GM18498 (cell line): Measurements from ENCODE around the gene SPTBN1.
"Not testable (repeated sequence)": the region's sequence is repeated elsewhere in the genome, so short reads cannot be mapped to it uniquely, and the experiment has no call there.

Experiments
- ATAC-seq: cut with Tn5 transposase; IDR thresholded peaks from one replicate; pipeline ENCODE4 v1.9.1; 2021; ENCODE audit warnings: mild to moderate bottlenecking, moderate library complexity; ENCODE audit not compliant: unreplicated experiment

SPTBN1 gene

DNA sequence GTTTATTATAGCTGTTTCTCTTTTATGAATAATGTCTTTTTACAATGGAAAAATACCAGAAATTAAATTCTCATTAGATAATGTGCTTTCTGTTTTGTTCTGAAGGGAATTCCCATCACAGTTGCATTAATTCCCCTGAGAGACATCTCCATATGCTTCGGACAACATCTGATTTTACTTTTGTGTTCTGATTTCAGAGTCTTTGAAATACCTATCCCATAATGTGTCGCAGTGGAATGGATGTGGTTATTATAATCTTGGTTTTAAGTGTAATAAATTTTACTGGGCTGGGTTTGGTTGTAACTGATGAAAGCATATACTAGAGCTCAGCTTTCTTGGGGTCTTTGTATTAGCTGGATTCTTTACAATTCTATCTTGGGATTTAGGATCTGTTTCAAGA is 12.5 kb downstream of the SPTBN1 start:
- no peak for ATAC-seq

DNA sequence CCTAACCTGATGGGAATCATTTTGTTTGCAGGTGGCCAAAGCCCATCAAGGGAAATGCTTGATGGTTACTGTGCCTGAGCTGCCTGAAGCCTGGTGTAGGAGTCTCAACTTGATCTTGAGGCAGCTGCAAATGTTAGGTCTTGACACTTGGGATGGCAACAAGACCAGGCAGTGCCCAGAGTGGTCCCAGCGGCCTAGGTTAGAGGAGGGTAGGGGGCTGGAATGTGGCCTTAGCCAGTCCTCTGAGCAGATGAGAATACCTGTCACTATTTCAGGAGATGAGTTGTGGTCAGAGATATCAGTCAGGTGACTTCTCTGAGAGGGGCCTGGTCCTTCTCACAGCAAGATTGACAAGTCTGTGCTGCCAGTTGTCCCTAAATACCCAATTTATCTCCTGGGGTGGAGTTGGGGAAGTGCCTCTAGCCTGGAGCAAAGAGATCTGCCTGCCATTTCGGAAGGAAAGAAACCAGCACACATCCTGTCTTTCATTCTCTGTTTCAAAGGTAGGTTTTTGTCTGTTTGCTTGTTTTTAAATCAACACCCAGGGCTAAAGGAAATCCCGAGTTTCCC is 13.4 kb downstream of the SPTBN1 start:
- no peak for ATAC-seq

DNA sequence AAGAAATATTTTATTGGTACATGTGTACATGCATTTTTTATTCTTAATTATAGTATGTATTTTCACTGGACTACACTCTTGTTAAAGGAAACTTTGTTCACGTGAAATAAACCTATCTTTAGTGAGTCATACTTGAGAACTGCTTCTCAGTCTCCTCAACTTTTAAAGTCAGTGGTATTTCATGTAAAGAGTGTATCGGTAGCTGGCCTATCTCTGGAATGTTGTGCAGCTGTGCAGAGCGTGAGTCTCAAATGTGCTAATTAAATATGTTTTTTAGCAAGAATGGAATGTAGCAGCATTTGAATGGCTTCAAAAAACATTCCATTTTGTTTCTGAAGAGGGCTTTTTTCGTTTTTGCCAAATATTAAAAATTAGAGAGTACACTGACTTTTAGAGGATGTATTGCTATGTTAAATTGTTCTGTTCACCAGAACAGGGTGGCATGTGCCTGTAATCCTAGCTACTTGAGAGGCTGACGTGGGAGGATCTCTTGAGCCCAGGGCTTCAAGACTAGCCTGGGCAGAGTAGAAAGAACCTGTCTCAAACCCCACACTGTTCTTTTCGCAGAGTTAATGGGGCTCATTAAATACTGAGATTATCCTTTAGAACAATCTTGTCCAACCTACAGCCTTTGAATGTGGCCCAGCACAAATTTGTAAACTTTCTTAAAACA is 14.3 kb downstream of the SPTBN1 start:
- ATAC-seq = no peak

DNA sequence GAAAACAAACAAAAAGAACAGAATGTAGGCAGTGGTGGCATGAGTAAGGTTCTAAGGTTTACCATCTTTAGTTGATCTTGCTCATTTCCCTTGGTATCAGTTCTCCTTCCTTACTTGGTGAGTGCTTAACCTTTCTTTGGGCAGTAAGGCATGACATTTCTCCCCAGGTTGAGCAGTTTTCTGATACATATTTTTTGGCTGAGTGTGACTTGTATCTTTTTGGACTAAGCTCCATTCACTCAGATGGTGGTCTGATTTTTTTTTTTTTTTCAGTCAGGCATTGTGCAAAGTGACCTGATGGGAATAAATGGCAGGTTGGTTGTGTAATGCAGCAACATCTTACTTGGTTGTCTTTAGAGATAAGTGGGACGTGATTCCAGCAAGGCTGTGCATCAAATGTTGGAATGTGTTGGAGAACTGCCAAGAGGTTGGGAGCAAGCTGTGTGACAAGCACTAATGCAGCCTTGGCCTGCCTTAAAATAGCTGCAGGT is 15.1 kb downstream of the SPTBN1 start:
- ATAC-seq = peak; percentile 83

DNA sequence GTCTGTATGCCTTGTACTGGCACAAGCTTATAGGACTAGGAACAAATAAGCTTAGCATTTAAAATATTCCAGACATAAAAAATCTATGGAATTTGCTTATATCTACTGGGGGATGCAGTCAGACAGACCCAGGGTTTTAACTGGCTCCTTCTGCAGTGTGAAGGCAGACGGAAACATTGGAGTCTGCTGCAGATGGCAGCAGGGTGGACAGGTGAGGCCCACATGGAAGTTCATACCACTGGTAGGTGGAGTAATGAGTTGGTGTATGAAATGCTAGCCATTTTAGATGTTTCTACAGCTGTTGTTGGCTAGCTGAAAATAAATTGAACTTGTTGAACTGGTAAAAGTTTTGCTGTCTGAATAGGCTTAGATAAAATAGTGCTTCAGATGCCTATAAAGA is 17.7 kb downstream of the SPTBN1 start:
- ATAC-seq = no peak

DNA sequence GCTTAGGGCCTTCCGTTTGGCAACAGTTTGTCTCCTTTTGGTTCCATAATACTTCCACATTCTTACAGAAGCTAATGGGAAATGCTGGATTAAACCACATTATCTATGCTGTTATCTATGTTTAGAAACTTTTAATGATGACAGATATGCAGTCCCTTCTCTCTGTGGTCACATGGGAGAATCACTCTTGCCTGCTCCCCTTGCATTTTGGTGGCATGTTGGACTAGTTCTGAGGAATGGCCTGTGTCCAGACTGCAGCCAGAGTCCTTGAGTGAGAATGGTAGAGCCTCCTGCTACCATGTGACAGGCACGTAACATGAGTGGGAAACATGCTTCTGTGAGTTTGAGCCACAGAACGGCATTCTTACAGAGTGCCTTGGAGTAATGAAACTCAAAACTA is 19.2 kb downstream of the SPTBN1 start:
- no peak for ATAC-seq

DNA sequence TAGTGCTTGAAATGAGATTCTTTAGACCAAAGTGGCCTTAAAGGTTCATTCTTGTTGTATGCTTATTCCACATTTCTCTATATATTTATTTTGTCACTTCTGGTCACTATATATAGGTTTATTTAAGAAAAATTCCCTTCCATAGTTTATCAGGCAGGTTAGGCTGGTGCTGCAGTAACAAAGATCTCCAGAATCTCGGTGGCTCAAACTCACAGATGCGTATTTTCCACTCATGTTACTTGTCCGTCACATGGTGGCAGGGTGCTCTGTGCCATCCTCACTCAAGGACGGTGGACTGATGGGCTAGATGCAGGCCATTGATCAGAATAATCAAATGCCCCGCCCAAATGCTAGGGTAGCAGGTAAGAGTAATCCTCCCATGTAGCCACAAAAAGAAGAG is 19.8 kb downstream of the SPTBN1 start:
- ATAC-seq = no peak

DNA sequence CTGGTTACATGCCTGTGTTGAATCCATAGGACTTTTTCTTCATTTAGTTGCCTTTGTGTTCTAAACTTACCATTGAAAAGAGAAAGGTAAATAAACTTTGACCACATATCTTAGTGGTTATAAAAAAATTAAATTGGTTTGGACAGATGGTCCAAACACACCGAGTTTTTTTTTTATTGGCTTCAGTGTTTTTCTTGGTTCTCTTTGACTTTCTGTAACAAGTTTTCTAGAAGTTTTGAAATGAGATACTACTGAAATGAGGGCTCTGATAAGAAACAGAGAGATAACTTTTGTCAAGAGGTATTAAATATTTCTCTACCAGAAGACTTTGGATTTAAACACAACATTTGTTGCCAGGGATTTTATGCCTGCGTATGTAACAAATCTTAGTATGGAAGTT is 20.7 kb downstream of the SPTBN1 start:
- ATAC-seq = no peak

DNA sequence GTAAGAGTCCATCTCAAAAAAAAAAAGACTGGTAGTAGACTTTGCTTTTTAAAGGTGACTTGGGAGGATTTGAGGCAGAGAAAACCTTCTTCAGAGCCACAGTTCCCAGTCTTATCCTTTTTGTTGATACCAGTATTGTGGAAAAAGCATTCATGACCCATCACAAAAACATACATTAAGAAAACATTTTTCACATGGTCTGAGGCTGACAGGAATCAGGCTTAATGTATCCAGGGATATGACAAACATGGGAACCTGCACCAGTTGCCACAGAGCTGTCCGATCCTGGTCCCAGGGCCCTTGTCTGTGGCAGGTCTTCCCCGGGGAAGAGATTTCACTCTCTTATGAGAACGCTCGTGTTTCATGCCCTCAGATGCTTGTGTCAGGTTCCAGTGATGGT is 21.8 kb downstream of the SPTBN1 start:
- no peak for ATAC-seq

DNA sequence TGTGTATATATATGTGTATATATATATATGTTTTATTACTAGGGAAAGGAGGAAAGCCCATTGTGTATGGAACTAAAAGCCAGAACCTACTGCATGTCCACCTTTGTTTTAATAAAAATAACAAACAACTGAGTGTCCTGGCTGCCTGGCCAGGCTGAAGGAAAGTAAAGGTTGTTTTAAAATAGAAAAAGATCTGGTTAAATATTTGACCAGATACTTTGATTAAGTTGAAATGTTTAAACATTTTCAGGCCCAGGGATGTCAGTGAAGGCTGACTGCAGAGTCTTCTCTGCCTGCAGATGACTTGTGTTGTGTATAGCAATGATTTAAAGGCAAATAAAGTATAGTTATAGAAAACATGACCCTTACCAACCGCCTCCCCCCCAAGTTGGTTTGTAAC is 22.8 kb downstream of the SPTBN1 start:
- no peak for ATAC-seq

DNA sequence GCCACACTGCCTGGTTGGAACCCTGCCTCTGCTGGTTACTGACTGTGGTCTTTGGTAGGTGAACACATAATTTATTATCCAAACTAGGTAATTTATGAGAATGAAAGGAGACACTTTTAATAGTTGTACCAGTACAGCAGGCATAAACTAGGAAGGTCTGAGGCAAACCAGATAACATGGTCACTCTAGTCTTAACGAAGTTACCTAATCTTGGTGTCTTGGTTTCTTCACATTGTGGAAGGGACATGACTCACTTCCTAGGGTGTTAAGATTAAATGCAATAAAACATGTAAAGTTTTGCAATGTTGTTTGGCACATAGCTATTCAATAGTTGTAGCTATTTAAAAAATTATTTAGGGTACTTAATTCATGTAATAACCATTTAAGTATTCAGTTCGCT is 23.3 kb downstream of the SPTBN1 start:
- no peak for ATAC-seq

DNA sequence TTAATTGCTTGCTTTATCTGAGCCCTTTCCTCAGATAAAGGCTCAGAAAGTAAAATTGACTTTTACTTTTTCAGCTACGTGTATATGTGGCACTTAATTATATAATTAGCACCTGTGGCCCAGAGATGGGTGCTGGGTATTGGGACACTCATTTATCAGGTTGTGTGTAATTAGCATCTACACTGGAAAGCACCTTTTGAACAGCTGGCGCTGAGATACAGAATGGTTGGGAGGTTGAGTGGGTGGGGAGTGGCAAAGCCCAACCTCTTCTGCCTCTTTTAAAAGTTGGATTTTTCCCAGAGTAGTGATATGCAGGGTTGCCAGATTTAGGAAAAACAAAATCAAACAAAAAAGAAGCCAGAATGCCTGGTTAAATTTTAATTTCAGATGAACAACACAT is 23.9 kb downstream of the SPTBN1 start:
- no peak for ATAC-seq

DNA sequence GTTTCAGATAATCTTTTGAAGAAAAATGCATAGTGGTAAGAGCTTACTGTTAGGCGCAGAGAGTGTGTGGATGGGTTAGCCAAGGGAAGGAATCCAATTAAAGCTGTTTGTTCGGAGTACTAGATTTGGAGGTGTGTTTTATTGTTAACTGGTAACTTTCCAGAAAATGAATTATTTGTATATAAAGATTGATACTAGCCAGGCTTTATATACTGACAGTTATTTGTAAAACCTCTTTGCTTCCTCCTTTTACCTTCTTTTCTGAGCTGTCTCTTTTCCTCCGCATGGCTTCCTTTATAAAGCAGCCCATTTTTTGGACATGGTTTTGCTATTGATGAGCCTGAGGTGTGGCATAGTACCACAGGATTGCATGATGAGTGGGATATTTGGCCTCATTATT is 25.6 kb downstream of the SPTBN1 start:
- no peak for ATAC-seq

DNA sequence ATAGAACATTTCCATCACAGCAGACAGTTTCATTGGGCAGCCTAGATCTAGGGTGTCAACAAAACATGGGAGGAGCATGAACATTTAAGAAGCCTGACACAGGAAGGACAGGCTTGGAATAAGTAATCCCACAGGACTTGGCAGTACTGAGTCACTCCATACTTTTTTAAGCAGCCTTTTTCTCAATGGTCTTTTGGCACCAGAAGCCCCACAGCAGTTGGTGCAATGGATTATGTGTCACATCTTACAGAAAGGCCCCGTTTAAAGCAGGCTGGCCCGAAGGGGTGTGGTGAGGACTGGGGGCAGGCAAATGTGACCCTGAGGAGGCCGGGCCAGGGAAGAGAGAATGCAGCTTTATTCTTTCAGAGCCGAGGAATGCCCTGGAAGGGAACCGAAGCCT is 26.6 kb downstream of the SPTBN1 start:
- no peak for ATAC-seq

DNA sequence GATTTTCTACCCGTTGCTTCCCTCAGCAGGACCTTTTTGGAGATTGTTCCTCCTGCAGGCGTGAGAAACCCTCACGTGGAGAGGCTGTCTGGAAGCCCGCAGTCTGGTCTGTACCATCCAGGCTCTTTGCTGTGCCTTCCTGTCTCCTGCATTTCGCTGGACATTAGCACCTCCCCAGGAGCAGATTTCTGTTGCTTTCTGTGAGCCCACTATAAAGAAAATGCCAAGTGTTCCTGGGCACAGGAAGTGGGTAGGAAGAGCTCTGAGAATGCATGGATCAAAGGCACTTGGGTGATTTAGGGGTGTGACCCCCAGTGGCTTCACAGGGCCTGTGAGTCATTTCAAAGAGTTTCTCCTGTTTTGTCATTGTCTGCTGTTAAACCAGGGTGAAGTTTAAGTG is 27.3 kb downstream of the SPTBN1 start:
- ATAC-seq = no peak

DNA sequence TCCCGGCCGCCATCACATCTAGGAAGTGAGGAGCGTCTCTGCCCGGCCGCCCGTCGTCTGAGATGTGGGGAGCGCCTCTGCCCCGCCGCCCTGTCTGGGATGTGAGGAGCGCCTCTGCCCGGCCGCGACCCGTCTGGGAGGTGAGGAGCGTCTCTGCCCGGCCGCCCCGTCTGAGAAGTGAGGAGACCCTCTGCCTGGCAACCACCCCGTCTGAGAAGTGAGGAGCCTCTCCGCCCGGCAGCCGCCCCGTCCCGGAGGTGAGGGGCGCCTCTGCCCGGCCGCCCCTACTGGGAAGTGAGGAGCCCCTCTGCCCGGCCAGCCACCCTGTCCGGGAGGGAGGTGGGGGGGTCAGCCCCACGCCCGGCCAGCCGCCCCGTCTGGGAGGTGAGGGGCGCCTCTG is 29.6 kb downstream of the SPTBN1 start:
- ATAC-seq = not testable (repeated sequence)

DNA sequence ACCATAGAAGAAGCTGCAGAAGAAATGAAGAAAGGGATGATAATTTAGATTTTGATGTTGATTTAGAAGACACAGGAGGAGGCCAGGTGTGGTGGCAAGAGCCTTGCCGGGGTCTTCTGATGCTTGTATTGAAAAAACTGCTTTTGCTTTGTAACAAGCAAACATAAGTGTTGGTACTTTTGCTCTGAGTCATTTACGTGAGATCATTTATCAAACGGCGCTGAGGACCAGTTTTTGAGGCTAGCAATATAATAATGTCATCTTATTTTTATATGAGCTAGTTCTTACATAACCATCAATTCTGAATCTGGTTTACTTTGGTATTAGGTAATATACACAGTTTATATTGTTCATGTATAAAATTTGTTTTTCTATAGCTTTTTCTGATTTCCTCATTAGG is 30.6 kb downstream of the SPTBN1 start:
- ATAC-seq = no peak

DNA sequence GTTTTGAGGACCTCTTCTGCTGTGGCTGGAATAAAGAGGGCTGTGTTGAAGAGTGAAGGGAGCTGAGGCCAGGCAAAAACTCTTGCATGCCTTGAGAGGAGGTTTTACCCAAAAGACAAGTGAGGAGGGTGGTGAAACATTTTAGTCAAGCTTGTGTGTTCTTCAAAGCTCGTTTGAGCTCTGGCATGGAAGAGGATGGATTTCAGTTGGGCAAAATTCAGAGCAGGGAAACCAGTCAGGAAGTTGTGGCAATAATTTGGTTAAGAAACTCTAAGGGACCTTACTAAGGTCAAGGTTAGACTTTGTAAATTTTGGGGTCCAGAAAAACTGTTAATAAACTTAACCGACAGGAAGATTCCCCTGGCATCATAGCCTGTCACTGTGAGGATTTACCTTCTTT is 34.7 kb downstream of the SPTBN1 start:
- ATAC-seq = no peak

DNA sequence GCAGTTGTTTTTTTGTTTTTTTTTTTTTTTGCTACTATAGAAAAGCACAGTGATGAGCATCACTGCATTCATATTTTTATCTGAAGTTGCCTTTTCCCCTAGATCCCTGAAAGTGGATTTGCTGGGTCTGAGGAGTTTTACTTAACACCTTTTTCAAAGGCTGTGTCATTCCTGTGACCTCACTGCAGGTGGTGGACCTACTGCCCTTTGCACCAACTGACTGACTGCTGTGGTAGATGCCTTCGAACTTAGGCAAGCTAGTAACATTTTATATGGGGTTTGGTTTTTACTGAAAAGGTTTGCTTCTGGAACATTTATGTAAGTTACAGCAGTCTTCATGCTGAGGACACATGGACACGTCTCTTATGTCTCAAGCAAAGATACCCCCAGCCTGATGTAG is 36.2 kb downstream of the SPTBN1 start:
- no peak for ATAC-seq

DNA sequence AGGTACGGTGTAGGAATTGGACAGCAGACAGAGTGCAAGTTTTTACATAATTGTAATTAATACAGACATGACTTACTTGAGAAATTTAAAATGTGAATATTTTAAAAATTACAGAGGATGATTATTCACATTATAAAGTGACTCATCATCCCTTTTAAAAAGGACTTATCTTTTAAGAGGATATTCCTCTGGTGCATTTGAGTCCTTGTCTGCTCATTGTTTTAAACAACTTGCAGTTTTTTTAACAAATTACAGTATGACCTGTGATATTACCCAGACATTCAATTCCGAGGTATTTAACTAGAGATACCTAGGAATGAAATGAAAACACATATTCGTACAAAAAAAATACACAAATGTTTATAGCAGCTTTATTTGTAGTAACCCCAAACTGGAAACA is 38.0 kb downstream of the SPTBN1 start:
- no peak for ATAC-seq

DNA sequence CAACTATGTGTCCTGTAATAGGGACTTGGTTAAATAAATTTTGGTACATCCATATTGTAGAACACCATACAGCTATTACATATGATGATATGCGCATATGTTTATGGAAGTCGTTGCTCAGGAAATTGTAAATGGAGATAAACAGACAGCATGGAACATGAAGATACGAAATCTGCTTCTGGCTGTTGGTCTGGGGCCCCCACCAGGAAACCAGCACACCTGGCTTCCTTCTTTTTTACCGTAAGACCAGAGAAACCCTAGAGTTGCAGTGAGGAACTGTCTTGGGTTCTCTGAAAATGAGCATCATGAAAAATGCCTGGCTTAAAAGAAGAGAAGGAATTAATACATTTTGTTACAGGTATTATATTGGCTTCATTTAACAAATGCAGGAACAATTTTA is 40.8 kb downstream of the SPTBN1 start:
- no peak for ATAC-seq

DNA sequence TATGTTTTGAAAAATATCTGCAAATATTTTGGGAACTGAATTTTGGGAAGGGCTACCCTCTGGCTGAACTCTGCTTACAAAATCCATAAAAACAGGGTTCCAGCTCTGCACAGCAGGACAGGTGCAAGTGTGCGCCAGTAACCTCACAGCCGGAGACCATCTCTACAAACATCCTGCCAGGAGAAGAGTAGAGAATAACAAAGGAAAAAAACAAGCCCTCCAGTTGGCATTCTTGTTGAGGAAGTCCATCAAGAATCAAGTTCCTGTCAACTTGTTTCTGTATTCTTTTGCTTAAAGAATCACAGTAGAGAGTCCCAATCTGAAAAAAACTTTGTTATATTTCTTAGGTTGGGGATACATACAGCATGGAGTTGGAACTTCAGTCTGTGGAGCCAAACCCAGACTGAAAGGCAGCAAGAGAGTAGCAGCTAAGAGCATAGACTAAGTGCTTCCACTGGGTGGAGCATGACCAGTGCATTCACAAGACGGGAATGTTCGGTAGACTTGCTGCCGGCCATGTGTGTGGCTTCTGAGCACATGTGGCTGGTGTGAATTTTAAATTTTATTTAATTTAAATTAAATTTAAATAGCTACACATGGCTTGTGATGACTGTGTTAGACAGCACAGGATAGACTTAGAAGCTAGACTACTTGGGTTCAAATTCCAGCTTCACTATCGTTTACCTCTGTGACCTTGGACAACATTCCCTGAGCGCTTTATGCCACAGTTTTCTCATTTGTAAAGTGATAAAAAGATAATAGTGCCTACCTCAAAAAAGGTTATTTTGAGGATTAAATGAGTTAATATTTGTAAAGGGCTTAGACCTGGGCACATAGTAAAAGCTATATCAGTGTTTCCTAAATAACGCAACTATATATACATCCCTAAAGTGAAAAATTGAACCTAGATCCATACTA is 41.9 kb downstream of the SPTBN1 start:
- no peak for ATAC-seq
